ENCODE measurements around the gene SORD. TPM values are rescaled to one million over a fixed set of nuclear protein-coding genes. Genes with fewer than 3 reads are reported as not detected.

Gene SORD
- total RNA-seq, 1 experiment from 2014 or later, result 116 TPM

- Histone ChIP-seq H3K27ac (ENCODE audit: low read depth, low read length) (peak overlapping the region; percentile 76), H3K79me2 (ENCODE audit: insufficient read depth, low read length) (peaks cover 55% of the 10 kb centered on the region), H3K9me2 (ENCODE audit: insufficient read depth) (no peaks in the 10 kb centered on the region), H3K4me3 (replicated peaks in 1 of 2; ENCODE audit: low read depth in 1 of 2, low read length in 2 of 2) (peak overlapping the region; percentile 89 to 99), H3K27me3 (ENCODE audit: insufficient read depth, low read length) (no peaks in the 10 kb centered on the region), H3K4me2 (ENCODE audit: low read length) (peak overlapping the region; percentile 93), H2AFZ (ENCODE audit: low read depth, low read length, poor library complexity, severe bottlenecking) (no peak overlapping the region), H3K36me3 (ENCODE audit: control insufficient read depth in 1 of 2, insufficient read depth in 2 of 2, low read length in 2 of 2) (peaks cover 0 to 14% of the 10 kb centered on the region in 2 experiments; a peak in 1 of 4 replicates), H3K9ac (ENCODE audit: low read length) (peak overlapping the region; percentile 96), H4K20me1 (ENCODE audit: insufficient read depth) (no peaks in the 10 kb centered on the region; the same call in 1 of the 2 replicates), H3K9me3 (ENCODE audit: control insufficient read depth in 1 of 2, insufficient read depth in 1 of 2, low read depth in 1 of 2, low read length in 2 of 2) (no peaks in the 10 kb centered on the region), H3K4me1 (ENCODE audit: control insufficient read depth in 1 of 2, insufficient read depth in 2 of 2, low read length in 2 of 2) (peaks cover 4 to 20% of the 10 kb centered on the region in 2 experiments)
- ChIA-PET RAD21 (ENCODE audit: low non-redundant PET in 1 of 2, low total read pairs in 2 of 2, uncharacterized antibody in 2 of 2, unreplicated experiment in 2 of 2) (interaction anchor here in 1 of 2 experiments (0.6 kb wide), 1 partner anchor 171 kb away, joined by 10 read pairs; no protein-coding TSS in a partner anchor), POLR2A (no interaction called here), CTCF (no interaction called here)
- DNase-seq (ENCODE audit: low read depth, low spot score) (no peak), ATAC-seq (no peak)
- no TSS peak for BruUV-seq (replicated peaks)
- intact Hi-C loops (cut with micrococcal nuclease), result loop anchor here (2.0 kb wide), 1 partner anchor 19 kb away; no protein-coding TSS in a partner anchor
- TF ChIP-seq, protein P1, sequence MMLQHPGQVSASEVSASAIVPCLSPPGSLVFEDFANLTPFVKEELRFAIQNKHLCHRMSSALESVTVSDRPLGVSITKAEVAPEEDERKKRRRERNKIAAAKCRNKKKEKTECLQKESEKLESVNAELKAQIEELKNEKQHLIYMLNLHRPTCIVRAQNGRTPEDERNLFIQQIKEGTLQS (IDR thresholded peaks at IDR 0.05), result no peak
- TF ChIP-seq POLR2AphosphoS5 (IDR thresholded peaks at IDR 0.05; ENCODE audit: low read depth, low read length) (no peak), CTCF (IDR thresholded peaks at IDR 0.05 in 2 of 3, conservative IDR thresholded peaks at IDR 0.05 in 1 of 3; ENCODE audit: borderline replicate concordance in 1 of 3, insufficient read depth in 1 of 3, low read depth in 2 of 3, low read length in 2 of 3) (no peak), SP1 (IDR thresholded peaks at IDR 0.05; ENCODE audit: low read depth) (no peak), FOSL1 (IDR thresholded peaks at IDR 0.05; ENCODE audit: low read depth) (no peak), SRF (IDR thresholded peaks at IDR 0.05; ENCODE audit: low read depth) (no peak), RAD21 (IDR thresholded peaks at IDR 0.05; ENCODE audit: low read depth) (no peak), CEBPB (IDR thresholded peaks at IDR 0.05; ENCODE audit: low read depth) (no peak), ZNF274 (IDR thresholded peaks at IDR 0.05; ENCODE audit: low read depth, low read length) (no peak), EZH2 (IDR thresholded peaks at IDR 0.05) (no peak), EGR1 (IDR thresholded peaks at IDR 0.05; ENCODE audit: low read depth) (no peak), TCF7L2 (IDR thresholded peaks at IDR 0.05; ENCODE audit: borderline replicate concordance, extremely low read depth, insufficient read depth, insufficient read length) (no peak), SIN3A (IDR thresholded peaks at IDR 0.05; ENCODE audit: low read depth) (no peak), ZFX (IDR thresholded peaks at IDR 0.05) (no peak), ELF1 (IDR thresholded peaks at IDR 0.05; ENCODE audit: borderline replicate concordance, low read depth) (no peak), EZH2phosphoT487 (IDR thresholded peaks at IDR 0.05; ENCODE audit: borderline replicate concordance) (no peak), JUND (IDR thresholded peaks at IDR 0.05) (no peak)
- TF ChIP-seq, protein P2, sequence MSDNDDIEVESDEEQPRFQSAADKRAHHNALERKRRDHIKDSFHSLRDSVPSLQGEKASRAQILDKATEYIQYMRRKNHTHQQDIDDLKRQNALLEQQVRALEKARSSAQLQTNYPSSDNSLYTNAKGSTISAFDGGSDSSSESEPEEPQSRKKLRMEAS (IDR thresholded peaks at IDR 0.05), result no peak
- TF ChIP-seq, protein P3, sequence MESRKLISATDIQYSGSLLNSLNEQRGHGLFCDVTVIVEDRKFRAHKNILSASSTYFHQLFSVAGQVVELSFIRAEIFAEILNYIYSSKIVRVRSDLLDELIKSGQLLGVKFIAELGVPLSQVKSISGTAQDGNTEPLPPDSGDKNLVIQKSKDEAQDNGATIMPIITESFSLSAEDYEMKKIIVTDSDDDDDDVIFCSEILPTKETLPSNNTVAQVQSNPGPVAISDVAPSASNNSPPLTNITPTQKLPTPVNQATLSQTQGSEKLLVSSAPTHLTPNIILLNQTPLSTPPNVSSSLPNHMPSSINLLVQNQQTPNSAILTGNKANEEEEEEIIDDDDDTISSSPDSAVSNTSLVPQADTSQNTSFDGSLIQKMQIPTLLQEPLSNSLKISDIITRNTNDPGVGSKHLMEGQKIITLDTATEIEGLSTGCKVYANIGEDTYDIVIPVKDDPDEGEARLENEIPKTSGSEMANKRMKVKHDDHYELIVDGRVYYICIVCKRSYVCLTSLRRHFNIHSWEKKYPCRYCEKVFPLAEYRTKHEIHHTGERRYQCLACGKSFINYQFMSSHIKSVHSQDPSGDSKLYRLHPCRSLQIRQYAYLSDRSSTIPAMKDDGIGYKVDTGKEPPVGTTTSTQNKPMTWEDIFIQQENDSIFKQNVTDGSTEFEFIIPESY (IDR thresholded peaks at IDR 0.05; ENCODE audit: extremely low read depth, insufficient replicate concordance, low read length), result no peak
- TF ChIP-seq, protein P4, sequence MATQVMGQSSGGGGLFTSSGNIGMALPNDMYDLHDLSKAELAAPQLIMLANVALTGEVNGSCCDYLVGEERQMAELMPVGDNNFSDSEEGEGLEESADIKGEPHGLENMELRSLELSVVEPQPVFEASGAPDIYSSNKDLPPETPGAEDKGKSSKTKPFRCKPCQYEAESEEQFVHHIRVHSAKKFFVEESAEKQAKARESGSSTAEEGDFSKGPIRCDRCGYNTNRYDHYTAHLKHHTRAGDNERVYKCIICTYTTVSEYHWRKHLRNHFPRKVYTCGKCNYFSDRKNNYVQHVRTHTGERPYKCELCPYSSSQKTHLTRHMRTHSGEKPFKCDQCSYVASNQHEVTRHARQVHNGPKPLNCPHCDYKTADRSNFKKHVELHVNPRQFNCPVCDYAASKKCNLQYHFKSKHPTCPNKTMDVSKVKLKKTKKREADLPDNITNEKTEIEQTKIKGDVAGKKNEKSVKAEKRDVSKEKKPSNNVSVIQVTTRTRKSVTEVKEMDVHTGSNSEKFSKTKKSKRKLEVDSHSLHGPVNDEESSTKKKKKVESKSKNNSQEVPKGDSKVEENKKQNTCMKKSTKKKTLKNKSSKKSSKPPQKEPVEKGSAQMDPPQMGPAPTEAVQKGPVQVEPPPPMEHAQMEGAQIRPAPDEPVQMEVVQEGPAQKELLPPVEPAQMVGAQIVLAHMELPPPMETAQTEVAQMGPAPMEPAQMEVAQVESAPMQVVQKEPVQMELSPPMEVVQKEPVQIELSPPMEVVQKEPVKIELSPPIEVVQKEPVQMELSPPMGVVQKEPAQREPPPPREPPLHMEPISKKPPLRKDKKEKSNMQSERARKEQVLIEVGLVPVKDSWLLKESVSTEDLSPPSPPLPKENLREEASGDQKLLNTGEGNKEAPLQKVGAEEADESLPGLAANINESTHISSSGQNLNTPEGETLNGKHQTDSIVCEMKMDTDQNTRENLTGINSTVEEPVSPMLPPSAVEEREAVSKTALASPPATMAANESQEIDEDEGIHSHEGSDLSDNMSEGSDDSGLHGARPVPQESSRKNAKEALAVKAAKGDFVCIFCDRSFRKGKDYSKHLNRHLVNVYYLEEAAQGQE (IDR thresholded peaks at IDR 0.05; ENCODE audit: low read depth), result no peak
Measured at GRCh38 chr15:45023659-45024225, 747 bp downstream of the SORD start.

Measured in HCT116 (cell line).